Measurements from ENCODE around the gene SATB1.
"Not testable (repeated sequence)": the region's sequence is repeated elsewhere in the genome, so short reads cannot be mapped to it uniquely, and the experiment has no call there.

Gene SATB1

DNA sequence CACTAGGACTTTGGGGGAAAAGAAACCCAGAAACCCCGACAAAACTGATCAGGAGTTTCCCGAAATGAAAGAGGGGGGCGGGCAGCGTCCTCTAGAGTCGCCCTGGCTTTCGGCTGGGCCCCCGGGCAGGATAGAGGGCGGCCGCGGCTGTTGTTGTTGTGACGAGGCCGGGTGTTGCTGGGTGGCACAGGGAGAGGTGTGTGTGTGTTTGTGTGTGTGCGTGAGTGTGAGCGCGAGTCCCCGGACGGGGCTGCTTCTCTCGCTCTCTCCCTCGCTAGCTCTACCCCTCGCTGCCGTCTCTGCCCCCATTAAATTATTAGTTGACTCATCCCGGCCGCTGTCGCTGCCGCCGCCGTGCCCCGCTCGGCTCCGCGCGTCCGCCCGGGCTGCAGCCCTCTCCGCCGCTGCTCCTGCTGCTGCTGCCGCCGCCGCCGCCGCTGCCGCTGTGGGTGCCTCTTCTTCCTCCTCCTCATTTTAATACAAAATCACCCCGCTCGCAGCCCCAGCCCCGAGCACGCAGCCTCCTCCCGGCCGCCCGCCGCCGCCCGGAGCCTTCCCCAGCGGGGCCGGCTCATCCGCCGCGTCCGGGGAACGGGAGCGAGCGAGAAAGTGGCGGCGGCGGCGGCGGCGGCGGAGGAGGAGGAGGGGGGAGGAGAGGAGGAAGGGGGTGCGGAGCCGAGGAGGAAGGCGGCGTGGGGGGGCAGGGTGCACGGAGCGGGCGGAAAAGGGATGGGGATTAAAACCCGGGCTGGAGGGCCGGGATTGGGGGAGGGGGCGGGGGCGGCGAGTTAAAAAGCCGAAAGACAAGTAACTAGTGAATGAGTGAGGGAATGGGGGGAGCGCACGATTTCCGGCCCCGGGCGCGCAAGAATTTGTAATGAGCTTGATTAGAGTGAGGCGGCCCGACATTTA is at the start of gene SATB1:
Gene SATB1, minus strand, starts transcription at position 611 of the 912 bp plus-strand sequence. CDS start 4,372 bp downstream, outside the sequence.
- DNase-seq (ENCODE audit: low read depth in 2 of 2): peak in 1 of 2 donors; percentile 46

DNA sequence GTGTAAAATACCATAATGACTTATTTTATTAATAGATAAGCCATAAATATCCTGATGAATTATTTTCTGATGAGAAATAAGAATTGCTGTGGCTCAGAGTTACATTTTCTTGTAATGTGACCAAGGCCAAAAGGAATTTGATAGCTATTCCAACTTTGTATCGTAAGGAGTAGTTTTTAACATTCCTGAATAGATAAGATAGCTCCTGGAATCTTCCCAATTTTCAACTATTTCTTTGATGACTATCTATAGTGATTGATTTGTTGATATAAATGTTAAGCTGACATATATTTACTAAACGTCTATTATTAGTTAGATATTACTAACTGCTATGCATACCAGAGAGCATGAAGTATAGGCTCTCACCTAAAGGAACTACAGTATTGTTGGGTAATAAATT is 49.1 kb upstream of the SATB1 start:
- no peak for DNase-seq (ENCODE audit: low read depth in 2 of 2)

DNA sequence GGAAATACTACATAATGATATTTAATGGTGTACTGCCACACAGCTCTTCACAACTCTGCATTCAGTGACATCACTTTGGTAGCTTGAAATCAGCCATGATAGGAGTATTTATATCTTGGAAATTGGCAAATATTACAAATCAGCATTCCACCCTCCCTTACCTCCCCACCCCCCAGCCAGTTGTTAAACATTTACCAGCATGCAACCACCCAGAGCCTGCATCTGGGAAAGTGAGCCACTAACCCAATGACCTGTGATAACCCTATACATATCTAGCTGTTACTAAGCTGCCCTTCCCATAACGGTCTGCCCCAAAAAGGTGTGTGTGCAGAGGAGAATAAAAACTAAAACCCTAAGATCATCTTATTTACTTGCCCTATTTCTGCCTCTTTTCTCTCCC is 44.6 kb upstream of the SATB1 start:
- no peak for DNase-seq (ENCODE audit: low read depth in 2 of 2)

DNA sequence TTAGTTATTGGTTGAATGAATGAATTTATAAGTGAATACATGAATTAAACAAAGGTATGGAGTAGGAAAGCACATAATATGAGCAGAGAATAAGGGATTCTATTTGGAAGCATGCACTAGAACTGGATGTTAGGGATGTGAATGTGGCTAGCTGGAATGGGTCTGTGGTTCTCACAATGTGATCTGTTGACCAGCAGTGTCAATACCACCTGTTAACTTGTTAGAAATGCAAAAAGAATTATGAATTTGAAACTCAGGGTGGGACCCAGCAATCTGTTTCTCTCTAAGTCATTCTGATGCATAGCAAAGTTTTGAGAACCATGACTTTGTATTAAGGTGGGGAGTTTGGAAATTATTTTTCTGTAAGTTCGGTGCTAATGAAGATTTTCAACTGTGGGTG is 41.0 kb upstream of the SATB1 start:
- no peak for DNase-seq (ENCODE audit: low read depth in 2 of 2)

DNA sequence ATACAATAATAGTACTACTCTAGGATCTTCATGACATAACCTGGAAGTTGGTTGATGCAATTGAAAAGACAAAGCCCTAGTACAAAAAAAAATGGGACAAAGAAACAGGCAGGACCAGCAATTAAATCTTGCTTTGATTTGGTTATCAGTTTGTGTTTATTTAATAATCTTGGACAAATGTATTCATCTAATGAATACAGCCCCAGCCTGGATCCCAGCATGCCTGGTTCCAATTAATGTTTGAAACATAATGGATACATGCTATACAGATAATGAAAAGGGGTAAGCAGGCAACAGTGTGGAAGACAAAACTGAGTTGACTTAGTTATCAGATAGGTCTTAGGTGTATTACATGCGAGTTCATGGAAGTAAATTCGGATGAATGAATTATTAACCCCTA is 29.6 kb upstream of the SATB1 start:
- no peak for DNase-seq (ENCODE audit: low read depth in 2 of 2)

DNA sequence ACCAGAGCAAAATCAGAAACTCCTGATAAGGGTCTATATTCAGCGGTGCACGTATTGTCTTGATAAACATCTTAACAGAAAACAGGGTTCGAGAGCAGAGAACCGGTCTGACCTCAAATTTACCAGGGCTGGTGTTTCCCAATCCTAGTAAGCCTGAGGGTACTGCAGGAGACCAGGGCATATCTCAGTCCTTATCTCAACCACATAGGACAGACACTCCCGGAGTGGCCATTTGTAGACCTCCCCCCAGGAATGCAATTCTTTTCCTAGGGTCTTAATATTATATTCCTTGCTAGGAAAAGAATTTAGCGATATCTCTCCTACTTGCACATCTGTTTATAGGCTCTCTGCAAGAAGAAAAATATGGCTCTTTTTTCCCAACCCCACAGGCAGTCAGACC is 24.5 kb upstream of the SATB1 start:
- DNase-seq (ENCODE audit: low read depth in 2 of 2): not testable (repeated sequence)

DNA sequence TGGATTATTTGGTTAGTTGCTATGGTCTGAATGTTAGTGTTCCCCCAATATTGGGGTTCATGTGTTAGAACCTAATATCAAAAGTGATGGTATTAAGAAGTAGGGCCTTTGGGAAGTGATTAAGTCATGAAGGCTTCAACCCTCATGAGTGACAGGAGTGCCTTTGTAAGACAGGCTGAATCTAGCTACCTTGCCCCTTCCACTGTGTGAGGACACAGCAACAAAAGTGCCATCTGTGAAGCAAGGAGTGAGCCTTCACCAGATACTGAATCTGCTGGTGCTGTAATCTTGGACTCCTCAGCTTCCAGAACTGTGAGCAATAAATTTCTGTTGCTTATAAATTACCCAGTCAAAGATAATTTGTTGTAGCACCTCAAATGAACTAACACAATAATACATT is 22.6 kb upstream of the SATB1 start:
- no peak for DNase-seq (ENCODE audit: low read depth in 2 of 2)

DNA sequence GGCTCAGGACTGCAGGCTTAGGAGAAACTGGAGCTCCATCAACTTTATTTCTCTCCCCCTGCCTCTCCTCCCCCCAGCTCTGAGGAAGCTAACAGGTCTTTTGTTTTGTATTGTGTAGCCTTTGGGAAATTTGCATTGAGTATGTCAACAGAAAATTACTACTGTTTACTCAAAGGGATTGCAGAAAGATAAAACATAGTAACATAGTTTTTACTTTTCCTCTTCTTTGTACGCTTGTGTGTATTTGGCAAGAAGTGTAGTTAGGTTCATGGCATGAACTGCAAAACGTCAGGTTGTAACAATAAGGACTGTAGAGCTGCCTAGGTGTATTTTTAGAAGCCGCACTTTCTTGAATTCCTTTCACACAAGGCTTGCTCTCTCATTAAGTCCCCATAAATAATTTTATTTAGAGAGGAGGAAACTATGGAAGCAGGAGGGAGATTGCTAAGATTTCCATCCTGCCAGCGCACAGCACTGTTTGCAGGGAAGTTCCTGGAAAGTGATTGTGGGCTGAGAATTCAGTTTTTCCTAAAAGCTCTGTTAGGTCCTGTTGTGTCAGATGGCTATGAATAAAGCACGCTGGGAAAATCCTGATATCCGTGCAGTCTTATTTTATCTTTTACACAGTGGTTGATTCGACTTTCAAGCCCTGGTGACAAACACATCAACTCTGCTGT is 21.1 kb upstream of the SATB1 start:
- no peak for DNase-seq (ENCODE audit: low read depth in 2 of 2)

DNA sequence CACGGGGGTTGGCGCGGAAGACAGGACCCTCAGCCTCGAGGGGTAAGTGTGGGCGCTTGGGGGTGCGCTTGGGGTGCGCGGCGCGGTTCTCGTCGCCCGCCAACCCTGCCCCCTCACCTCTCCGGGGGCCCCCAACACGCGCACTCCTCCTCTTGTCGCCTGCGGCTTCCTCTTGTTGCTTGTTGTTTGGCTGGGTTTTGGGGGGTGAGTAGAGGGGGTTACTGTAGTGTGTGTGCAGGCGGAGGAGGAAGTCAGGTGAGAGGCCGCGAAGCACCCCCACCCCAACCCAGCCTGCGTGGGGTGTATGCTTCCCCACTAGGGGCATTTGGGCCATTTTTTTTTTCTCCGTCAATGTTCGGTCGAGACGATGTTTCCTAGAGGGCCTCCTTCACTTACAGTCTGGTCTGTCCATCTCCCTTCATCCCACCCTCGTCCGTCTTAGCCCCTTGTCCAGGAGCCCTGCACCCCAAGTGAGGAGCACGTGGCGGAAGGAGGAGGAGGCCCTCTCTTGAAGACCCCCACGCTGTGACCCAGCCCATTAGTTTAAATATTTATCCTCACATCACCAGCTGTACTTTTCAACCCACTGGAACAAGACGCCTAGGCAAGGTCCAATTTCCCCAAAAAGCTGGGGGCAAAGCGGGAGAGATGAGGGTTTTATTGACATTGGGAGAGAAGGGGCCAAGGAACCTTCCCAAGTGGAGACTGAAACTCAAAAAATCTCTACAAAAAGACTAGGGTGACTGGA is 20.4 kb upstream of the SATB1 start:
- peak; percentile 53 to 62 for DNase-seq (ENCODE audit: low read depth in 2 of 2)

DNA sequence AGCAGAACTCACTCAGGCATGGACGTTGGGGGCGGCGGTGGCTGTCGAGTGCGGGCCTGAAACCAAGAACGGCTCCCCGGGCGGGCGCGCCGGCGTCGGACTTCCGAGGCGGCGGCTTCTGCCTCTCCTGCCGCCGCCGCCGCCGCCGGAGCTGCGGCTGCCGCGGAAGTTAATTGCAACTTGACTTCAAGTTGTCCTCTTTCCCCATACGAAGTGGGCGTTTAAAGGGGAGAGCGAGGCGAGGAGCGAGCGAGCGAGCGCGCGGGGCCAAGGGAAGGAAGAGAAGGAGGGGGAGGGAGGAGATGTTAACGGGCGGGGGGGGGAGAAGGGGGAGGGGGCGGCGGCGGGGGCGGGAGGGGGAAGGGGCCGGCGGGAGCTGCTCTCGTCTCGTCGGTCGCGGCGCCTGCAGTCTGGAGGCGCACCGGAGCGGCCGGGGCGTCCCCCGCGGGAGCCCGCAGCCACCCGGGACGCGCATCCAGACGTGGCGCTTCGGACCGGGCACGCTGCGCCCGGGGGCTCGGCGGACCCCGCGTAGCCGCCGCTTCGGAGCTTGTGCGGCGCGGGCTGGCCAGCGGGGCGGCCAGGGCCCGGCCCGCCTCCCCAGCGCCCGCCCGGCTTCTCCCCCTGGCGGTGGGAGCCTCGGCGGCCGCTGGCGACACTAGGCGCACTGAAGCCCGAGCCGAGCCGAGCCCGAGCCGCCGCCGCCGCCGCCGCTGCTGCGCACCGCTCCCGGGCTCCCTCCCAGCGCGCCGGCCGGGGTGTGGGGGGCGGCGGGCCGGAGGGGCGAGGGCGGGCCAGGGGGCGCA is 19.7 kb upstream of the SATB1 start:
- peak; percentile 53 to 55 for DNase-seq (ENCODE audit: low read depth in 2 of 2)

DNA sequence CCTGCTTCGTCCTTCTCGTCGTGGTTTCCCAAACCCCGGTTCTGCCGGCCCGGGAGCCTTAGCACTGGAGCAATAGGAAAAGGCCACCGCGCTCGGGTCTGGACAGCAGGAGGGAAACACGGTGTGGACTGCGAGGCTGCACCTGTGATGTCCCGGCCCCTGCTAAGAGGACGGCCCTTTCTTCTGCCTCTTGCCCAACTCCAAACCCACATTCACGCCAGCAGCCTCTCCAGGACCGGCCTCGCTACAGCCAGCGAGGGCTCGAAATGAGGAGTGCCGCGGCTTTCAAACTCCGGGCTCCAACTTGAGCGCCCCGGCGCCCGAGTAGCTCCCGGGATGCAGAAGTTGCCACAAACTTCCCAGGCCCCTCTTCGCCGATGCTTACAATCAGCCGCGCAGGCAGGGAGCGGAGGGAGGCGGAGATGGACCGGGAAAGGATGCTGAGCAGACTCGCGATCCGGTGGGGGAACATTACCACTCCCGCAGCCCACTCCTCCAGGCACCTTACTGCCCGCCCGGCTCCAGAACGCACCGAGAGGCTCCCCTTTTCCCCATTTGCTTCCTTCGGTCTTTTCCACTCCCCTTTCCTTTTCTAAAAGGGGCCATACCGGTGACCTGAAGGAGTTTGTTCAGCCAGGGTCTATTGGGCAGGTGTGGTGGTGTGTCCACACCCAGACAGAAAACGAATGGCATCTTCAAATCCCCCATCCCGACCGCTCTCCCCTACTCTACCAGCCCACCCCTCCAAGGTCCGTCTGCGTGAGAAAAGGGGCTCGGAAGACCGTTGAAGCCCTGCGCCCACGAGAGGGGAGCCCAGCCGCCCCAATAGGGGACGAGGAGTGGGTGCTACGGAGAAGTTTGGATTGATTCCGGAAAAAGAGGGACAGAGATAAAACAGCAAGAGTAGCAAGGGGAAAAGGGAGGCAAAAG is 18.8 kb upstream of the SATB1 start:
- DNase-seq (ENCODE audit: low read depth in 2 of 2): no peak

DNA sequence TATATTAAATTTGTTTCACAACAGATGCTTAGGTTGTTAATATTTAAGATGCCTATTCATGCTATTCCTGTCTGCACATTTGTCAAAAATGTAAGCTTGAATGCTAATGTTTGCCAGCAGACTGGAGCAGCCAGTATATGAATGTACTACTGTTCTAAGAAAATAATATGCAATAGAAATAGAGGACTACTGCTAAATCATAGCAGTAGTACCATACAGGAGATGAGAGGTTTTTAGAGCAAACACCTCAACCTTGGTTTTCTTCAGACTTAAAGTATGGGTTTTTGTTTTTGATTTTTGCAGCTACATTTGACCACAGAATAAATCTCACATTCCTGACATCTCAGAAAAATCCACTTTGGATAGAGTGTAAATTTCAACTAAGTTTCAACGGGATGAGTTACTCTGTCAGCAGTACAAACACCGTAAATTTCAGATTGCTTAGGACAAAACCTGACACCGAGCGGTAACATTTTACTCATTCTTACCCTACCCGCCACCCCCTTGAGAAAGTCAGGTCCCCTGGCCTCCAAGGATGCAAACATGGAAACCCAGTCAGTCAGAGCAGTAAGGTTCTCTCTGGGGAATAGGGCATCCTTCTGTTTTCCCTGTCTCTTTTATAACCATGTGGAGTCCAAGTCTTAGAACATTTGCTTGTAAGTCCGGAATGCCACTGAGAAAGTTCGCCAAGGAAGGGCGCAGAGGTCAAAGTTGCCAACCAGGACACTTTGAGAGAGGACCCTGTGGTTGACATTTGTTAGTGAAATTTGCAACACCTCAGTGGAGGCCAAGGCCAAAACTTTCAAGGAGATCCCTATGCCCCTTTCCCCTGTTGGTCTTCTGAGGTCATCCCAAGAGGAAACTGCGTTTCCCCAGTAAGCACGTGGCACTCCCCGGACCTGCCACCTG is 17.9 kb upstream of the SATB1 start:
- DNase-seq (ENCODE audit: low read depth in 2 of 2): no peak

DNA sequence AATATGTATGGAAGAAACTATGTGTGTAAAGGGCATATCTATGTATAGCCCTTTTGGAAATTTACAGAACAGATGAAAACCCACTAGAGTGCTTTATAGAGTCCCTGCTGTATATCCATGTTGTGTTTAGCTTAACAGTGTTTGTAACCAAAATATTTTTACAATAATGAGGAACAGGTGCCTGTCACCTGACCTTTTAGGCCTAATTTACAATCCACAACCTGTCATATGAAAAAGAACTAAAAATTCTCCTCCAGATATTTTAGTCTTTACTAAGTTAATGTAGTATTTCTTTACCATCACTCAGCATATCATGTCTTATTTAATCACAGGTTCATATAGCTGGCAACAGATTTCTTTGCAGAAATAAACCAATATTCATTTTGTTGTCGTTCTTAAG is 16.4 kb upstream of the SATB1 start:
- DNase-seq (ENCODE audit: low read depth in 2 of 2): no peak

DNA sequence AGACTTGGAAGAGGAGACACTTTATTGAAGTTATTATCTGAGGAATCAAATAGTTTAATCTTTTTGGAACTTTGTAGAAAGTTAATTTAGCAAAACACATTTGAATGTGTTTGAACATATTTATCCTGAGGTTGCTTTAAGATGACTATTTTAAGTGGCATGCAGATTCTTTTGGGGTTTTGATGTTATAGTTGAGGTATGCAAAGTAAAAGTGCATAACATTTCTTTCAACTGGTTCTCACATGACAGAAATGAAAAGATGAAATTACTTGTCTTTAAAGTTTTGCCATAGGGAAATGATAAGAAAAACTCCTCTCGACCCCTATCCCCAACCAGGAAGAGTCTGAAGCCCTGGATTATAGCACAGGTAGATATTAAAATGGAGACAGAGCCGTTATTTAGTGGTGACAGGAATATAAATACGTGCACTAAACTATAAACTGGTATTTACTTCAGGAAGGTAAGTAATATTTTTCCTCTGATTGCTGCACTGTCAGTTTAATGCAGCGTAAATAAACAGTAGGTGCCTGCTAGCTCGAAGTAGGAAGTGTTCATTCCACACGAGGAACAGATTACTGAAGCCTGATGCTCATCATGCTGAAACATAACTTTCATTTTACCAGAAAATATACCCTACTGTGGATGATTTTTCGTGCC is 15.1 kb upstream of the SATB1 start:
- DNase-seq (ENCODE audit: low read depth in 2 of 2): no peak

DNA sequence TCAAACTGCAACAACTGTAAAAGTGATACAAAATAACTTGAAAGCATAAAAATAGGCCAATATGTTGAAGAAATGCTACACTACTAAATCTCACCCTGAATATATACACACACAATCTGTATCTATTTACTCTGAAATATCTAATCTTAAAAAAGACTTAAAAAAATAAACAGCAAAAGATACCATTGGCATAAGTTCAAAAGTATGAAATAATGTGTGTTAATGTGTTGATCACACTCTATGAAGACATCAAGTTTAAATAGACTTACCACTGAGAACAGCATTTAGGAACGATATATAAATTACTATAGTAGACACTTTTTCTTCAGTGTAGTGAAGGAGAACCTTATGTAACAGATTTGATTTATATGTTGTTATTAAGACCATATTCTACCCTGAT is 14.1 kb upstream of the SATB1 start:
- no peak for DNase-seq (ENCODE audit: low read depth in 2 of 2)

DNA sequence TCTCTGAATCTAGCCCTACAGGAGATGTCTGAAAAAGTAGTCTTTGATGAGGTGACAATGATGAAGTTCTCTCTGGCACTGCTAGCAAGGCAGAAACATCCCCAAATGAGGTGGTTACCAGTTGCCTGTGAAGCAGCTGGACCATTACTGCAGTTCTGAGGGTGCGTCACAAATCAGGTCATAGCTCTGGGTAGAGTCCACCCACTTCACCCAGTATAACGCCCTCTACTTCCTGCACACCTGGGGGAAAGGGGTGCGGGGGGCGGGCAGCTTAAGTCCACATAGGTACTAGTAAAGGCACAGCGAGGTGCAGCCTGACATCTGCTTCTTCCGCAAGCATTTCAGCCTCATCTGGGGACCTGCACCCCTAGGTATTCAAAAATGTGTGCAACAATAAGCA is 13.4 kb upstream of the SATB1 start:
- DNase-seq (ENCODE audit: low read depth in 2 of 2): no peak

DNA sequence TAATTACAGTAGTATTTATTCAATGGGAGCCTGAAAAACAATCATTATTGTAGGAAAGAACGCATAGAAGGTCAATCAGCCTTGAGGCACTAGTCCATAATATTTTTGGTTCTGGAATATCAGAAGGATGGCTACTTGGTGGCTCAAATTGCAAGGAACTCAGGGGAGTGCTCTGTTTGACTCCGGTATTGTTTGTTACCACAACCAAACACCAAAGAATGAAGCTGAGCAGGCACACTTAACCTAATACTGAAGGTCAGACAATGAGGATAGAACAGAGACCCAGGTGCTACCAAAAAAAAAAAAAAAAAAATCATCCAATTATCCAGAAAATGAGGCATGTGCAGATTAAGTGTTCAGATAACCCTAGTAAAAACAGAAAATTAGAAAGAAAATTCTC is 11.1 kb upstream of the SATB1 start:
- DNase-seq (ENCODE audit: low read depth in 2 of 2): no peak

DNA sequence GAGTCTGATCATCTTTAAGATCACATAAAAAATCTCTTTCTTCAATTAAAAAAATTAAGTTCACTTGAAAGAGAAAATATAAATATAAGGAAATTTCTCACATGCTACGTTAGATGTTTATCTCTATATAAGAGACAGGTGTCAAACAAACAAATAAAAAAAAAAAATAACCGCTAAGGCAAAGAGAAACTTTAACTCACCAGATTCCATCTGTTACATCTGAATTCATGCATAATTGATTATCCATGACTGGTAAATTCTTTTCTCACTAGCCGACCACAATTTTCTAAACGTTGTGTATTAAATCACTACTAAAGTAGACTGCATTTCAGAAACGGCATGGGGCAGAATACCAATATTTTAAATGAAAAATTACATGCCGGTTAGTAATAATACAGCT is 9.6 kb upstream of the SATB1 start:
- DNase-seq (ENCODE audit: low read depth in 2 of 2): no peak

DNA sequence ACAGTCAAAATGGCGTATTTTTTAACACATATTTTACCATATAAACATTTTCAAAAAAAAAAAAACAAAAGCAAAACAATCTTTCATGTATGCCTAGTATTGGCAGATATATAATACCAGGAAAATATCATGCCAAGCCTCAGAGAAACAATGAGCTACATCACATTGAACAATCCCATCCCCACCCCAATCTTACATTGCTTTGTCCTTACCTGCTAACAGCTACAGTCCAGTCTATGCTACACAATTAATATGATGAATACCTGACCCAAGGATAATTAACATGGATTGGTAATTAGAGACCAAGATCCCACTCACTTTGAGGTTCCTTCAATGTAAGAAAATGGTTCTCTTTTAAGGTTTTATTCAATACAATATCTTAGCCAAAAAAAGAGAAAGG is 7.6 kb upstream of the SATB1 start:
- DNase-seq (ENCODE audit: low read depth in 2 of 2): no peak

Measured in stimulated activated CD8-positive, alpha-beta memory T cell treated with anti-CD3 and anti-CD28 coated beads, Interleukin-2, amount 100 ng/mL, for 1 hour (primary cell).